Hematopoietic multipotent progenitor cell treated with erythropoietin and hydrocortisone succinate and interleukin-3 and kit ligand, for 4 days (in vitro differentiated cells): Measurements from ENCODE around the gene CADPS.

Experiments
- DNase-seq: peaks from one replicate; pipeline ENCODE4 v3.0.0-alpha.2; 2015

The CADPS gene

DNA sequence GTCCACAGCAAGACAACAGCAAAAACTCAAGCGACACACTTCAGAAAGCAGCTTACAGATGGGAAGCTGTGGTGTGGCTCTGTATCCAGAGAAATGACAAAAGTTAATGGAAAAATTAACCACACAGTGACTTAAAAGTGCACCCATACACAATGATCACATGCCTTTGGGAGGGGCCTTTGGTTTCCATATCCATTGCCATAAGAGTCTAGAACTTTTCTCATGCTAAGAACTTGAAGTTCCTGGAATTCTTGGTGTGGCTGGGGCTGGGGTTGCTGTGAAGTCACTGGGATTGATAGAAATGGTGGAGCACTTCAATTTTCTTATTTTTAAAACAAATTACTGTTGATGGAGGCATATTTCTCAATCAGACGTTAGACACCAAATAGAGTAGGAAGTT lies 393.3 kb downstream of the CADPS start:
- DNase-seq, result no peak

DNA sequence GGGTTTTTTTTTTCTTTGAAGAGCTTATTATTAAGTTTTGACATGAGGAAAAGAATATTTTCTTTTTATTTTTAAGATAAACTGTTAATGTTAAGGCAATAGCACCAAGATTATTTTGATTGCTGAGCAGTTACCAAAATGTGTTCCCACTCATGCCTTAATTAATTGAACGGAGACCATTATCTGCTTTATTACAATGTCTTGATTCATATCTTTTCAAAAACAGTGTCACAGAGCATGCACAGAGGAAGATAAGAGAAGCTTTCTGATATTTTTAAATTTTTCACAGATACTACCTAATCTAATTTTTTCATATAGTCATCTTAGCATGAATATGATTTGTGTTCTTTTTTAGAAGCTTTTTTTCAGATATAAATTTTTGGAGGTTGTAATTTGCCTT lies 395.2 kb downstream of the CADPS start:
- no peak for DNase-seq

GRCh38 chr3:62479326-62479725 lies 395.9 kb downstream of the CADPS start:
- no peak for DNase-seq

- DNase-seq, result no peak
Observed at GRCh38 chr3:62475306-62475705, 399.9 kb downstream of the CADPS start.

DNA sequence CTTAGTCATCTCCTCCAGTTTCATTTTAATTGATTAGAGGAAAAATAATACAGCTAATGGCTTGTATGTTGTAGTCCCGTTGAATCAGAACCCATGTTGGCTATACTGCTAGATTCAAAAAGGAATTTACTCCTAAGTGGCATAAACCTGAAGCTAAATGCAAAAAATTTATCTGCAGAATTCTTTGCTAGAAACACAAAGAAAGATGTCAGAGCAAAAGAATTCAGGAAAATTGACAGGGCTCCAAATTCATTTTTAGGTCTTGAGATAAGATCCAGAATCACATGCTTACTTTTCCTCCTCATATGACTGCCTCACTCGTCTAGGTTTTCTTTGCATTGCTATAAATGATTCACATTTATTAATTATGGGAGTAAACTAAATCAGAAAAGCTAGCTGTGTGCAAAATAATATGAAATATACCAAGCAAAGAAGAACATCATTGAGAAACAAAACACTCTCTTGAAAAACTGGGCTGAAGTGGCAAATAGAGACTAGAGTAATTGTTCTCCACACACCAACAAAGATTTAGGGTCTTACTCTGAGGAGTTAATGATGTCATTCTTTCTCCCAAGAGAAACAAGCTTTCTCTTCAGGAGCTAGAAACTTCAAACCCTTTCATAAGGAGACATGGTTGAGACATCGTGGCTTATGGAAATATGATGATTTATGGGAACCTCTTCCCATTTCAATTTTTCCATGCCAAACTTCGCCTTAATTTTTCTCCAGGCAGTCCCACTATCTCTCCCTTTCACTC lies 407.1 kb downstream of the CADPS start:
- no peak for DNase-seq

DNA sequence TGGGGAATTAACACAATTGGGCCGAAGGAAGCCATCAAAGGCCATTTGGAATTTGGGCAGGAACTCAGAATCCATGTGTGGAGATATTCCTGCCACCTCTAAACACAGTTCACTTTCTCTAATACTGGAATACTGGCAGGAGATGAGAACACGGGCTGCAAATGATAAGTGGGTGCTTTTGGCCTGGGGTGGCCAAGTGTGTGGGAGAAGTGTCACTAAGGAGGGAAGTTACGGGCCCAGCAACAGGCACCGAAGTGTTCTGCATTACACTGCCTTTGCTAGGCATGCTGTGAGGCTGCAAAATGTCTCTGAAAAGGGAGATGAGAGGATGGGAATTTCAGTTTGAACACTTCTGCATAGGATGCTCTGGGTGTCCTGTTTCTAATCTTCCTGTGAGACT lies 412.4 kb downstream of the CADPS start:
- DNase-seq, result no peak

DNA sequence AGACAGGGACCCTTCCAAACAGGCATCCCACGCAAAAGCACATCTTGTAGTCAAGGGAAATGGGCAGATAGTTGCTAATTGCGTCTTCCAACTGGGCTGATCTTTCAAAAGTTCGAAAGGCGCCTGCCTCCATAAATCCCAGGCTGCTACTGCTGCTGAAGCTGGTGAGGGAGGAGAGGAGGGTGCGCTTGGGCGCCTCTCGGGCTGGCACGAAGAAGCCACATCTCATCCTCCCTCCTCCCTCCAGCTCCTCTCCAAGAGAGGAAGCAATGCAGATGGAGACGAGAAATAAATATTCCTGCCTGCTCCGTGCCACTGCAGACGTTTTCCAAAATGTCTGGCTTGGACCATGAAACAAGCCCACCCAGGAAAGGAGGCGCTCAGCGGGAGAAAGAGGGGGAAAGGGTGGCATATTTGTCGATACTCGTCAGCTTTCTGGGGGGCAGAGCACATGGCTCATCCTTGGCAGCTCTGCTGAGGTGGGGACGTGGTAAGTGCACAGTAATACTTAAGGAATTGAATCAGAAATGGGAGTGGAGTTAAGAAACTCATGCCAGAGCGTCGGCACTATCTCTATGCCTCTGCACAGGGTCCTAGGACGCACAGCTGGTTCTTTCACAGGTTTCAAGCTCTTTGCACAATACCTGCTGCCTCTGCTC lies 413.0 kb downstream of the CADPS start:
- DNase-seq, result no peak

GRCh38 chr3:62454916-62455315 lies 420.3 kb downstream of the CADPS start:
- DNase-seq, result no peak

DNA sequence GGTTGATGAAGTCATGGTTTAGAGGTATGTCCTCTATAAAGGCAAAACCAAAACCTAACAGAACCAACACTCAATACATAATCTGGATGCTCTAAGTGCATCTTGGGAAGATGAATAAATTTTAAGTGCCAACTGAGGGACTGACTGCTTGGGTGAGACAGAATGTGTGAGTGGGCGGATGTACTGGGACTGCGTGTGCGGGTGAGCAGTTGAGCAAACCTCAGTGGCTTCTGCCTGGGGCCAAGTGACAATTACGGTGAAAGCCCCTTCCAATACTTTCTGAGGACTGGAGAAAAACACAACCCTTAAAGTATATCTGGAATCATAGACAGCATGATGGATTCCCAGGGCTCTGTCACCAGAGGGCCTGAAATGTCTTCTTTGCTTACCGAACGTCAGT lies 421.8 kb downstream of the CADPS start:
- no peak for DNase-seq

DNA sequence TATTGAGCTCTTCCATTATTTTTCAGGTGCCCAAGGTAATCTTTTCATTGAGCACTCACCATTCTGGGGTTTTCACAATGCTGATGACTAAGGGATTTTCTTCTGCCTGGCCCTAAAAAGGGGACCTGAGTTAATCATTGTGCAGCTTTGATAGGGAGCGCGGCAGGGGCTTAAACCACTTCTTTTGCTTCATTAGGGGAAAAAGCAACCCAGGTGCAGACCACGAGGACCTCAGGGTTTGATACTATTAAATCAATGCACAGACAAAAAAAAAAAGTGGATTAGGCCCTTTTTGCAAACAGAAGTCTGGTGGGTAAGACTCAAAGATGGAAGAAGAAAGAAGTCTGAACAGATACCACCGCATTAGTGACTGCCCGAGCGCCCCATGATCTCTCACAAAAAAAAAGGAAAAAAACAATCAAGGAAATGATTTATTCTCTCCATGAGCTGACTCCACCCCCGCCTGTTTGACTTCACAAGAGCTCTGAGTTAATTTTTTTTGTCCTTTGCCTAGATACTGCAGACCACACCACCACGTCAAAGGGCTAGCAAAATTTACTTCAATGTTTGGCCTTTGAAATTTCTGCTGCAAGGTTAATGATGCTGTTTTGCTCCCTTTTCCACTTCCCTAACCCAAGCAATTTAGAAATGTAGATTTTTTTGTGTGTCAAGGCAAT lies 423.9 kb downstream of the CADPS start:
- no peak for DNase-seq

DNA sequence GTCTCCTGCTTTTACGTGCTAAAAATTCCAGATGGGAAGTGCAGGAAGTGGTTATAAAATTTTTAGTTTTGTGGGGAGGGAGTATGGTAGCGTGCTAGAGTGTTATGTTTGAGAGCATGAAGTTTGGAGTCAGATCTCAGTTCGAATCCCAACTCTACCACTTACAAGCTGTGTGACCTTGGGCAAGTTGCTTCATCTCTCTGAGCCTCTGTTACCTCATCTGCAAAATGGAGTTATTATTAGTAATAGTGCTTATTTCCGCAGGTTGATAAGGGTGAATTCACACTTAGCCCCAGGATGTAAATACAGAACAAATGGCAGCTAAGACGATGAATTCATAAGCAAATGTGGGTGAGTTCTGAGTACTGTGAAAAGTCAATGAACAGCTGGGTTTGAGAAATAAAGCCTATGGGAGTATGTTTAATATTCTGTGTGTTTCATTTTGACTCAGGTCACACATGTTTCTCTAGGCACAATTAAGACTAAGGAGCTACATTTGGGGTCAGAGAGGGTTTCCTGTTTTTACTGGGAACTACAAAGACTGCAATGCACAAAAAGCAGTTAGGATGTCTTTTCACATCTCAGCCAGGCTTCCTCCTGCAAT lies 428.8 kb downstream of the CADPS start:
- DNase-seq, result no peak

GRCh38 chr3:62445275-62445674 lies 429.9 kb downstream of the CADPS start:
- peak; percentile 20 for DNase-seq

DNA sequence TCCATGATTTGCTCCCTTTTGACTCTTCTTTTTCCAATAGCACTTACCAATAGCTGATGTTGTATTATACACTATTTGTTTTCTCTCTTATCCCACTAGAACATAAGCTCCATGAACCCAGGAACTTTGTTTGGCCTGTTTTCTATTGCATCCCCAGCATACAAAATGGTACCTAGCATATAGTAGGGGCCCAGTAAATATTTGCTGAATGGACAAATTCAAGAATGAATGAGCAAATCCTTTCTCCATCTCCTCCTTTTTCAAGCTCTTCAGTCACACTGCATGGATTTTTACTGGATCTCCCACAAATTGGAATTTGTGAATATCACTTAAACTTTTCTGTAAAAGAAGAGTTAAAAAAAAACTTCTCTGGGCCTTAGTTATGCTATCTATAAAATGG lies 435.2 kb downstream of the CADPS start:
- DNase-seq, result no peak

- no peak for DNase-seq
Observed at GRCh38 chr3:62439176-62439813, 435.9 kb downstream of the CADPS start.

- DNase-seq, result no peak
Observed at GRCh38 chr3:62436785-62437184, 438.4 kb downstream of the CADPS start.

DNA sequence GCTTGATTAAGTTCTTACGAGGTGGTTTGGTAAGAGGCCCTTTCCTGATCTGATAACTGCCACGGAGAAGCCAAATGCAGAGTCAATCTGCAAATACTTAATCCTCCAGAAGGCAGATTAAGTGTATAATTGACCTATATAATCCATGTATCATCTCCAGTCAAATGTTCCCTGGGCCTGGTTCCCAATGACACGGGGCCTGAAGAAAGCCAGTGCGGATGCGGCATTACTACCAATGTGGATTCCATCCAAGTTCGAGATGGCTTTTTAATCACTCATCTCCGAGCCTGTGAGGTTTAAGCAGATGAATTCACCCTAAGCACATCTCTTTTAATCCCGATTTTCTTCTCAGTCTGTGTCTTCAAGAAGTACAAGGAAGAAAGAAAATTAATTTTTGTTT lies 441.8 kb downstream of the CADPS start:
- no peak for DNase-seq

DNA sequence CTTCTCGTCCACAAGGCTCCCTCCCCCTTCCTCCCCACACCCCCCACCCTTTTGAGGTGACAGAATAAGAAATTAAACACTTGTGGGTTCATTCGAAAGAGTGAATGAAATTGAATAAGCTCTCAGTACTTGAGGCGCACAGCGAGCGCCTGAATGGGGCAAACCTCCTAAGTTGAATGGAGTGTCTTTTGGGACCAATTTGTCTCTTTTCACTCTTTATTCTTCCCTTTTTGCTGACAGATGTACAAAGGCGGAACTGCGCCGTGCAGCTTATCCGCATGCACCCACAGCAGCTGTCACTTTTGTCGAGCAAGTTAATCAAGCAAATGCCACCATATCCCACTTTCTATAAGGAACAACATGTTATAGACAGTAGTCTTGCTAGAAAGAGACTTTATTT lies 454.0 kb downstream of the CADPS start:
- no peak for DNase-seq

GRCh38 chr3:62416144-62416543 lies 459.1 kb downstream of the CADPS start:
- no peak for DNase-seq

DNA sequence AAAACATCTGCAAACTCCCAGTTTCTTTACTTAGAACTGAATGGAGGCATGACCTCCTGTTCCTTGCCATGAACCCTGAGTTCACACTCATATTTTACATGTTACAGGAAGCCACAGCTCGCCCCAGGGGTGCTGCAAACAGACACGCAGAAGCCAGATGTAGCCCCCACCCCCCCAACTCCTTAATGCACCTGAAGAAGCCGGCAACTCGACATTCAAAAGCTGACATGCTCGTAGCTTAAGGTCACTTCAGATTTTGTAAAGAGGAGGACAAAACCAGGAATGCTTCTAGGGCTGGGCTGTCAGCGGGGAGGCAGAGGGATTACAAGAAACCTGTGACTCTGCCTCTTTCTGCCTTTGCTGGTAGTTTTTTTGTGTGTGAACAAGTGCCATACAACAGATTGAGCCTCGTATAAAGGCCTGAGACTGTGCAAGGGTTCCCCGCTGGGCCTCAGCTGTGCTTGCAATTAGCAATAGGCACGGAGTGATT lies 459.9 kb downstream of the CADPS start:
- no peak for DNase-seq

DNA sequence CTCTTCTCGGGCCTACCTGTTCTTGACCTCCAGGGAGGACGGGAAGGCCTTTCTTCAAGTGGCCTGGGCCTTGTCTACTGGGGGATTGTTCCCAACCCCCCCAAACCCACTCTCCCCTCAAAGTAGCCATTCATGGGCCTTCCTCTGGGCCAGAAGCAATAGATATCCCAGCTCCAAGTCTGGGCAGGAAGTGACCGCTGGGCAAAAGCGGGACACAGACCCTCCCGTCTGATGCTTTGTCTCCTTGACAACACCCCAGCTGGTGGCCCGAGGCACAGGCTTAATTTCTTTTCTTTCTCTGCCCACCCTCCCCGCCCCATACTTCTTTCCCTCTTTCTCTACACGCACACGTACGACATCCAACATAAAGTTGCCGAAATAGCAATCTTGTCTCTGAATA lies 460.4 kb downstream of the CADPS start:
- no peak for DNase-seq

DNA sequence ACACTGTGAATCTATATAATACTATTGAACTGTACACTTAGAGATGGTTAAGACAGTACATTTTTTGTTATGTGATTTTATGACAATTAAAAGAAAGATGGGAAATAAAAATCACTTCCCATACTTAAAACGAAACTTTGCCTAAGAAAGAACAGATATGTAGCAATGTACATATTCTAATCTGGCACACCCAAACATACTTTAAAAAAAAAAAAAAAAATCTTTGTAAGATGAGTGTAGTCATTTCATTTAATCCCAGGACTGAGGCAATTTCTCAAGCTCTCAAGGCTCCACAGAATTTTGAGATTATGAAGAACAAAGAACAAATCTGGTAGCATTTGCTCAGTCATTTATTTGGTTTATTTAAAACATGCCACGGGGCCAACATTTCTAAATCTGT lies 461.5 kb downstream of the CADPS start:
- no peak for DNase-seq

DNA sequence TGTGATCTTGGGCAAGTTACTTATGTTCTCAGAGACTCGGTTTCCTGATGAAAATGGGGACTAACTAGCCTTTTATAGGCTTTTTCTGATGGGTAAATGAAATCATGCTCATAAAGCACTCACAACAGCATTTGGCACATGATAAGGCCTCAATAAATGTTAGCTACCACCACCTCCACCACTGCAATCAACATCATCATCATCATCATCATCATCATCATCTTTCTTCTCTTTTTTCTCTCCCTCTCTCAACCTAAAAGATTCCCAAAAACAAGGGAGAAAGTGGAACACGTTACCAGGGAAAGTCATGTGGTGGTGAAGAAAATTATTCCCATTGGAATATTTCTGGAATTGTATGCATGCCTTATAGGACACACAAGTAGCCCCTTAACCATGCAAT lies 468.3 kb downstream of the CADPS start:
- no peak for DNase-seq

- DNase-seq, result no peak
Observed at GRCh38 chr3:62405566-62405965, 469.6 kb downstream of the CADPS start.
